HEK293T (cell line): ENCODE results near the gene TBCEL.
A peak's percentile ranks its signal among the peaks of the same experiment; 100 is the strongest.

ENCODE experiments used
- CTCF ChIA-PET: fragments of 350-600 bp; formaldehyde crosslinking; extraction: SDS; loops from one replicate; lab custom pipeline; 2021; ENCODE audit warnings: antibody characterized with exemption, inconsistent platforms; lab: Yijun Ruan, JAX
- POLR2A ChIA-PET: fragments of 350-600 bp; formaldehyde crosslinking; extraction: SDS; loops from one replicate; lab custom pipeline; 2020; ENCODE audit warnings: antibody characterized with exemption, inconsistent platforms; lab: Yijun Ruan, JAX
- DNase-seq: peaks from one replicate; pipeline ENCODE4 v3.0.0; 2012; ENCODE audit warnings: mixed read lengths; ENCODE audit errors: extremely low spot score
- ARNT ChIP-seq: fragments of 450-650 bp; IDR thresholded peaks from 2 replicates; pipeline ENCODE4 v1.6.1; 2017; ENCODE audit warnings: mild to moderate bottlenecking
- BHLHE40 ChIP-seq: fragments of 450-650 bp; IDR thresholded peaks from 2 replicates; pipeline ENCODE4 v1.6.1; 2016; ENCODE audit warnings: mild to moderate bottlenecking, moderate library complexity, borderline replicate concordance
- CTBP1 ChIP-seq: fragments of 450-650 bp; IDR thresholded peaks from 2 replicates; pipeline ENCODE4 v1.6.1; 2016; ENCODE audit warnings: borderline replicate concordance
- ELF4 ChIP-seq: fragments of 450-650 bp; IDR thresholded peaks from 2 replicates; pipeline ENCODE4 v1.6.1; 2017; ENCODE audit warnings: antibody characterized with exemption
- FOXA1 ChIP-seq: fragments of 450-650 bp; IDR thresholded peaks from 2 replicates; pipeline ENCODE4 v1.6.1; 2016; ENCODE audit warnings: mild to moderate bottlenecking
- FOXK2 ChIP-seq: fragments of 450-650 bp; IDR thresholded peaks from 2 replicates; pipeline ENCODE4 v1.6.1; 2016; ENCODE audit warnings: mild to moderate bottlenecking
- FOXM1 ChIP-seq: fragments of 450-650 bp; IDR thresholded peaks from 2 replicates; pipeline ENCODE4 v1.6.1; 2017; ENCODE audit warnings: mild to moderate bottlenecking, borderline replicate concordance
- HDGF ChIP-seq: fragments of 450-650 bp; IDR thresholded peaks from 2 replicates; pipeline ENCODE4 v1.6.1; 2017; ENCODE audit warnings: antibody characterized with exemption, borderline replicate concordance
- L3MBTL2 ChIP-seq: fragments of 450-650 bp; conservative IDR thresholded peaks from 2 replicates; pipeline ENCODE4 v1.6.1; 2016; ENCODE audit warnings: mild to moderate bottlenecking
- LEF1 ChIP-seq: fragments of 450-650 bp; IDR thresholded peaks from 2 replicates; pipeline ENCODE4 v1.6.1; 2017; ENCODE audit warnings: mild to moderate bottlenecking, borderline replicate concordance
- NFRKB ChIP-seq: fragments of 450-650 bp; IDR thresholded peaks from 2 replicates; pipeline ENCODE4 v1.6.1; 2016; ENCODE audit warnings: mild to moderate bottlenecking, moderate library complexity
- PKNOX1 ChIP-seq: fragments of 450-650 bp; IDR thresholded peaks from 2 replicates; pipeline ENCODE4 v1.6.1; 2016
- SP1 ChIP-seq: fragments of 450-650 bp; IDR thresholded peaks from 2 replicates; pipeline ENCODE4 v1.6.1; 2017
- SUZ12 ChIP-seq: fragments of 450-650 bp; IDR thresholded peaks from 2 replicates; pipeline ENCODE4 v1.6.1; 2016; ENCODE audit warnings: mild to moderate bottlenecking
- TARDBP ChIP-seq: fragments of 450-650 bp; IDR thresholded peaks from 2 replicates; pipeline ENCODE4 v1.6.1; 2016
- ZNF384 ChIP-seq: fragments of 450-650 bp; IDR thresholded peaks from 2 replicates; pipeline ENCODE4 v1.6.1; 2016

TBCEL gene

GRCh38 chr11:121104312-121104762 lies 80.4 kb downstream of the TBCEL start:
- ChIA-PET POLR2A (no interaction called here), CTCF (interaction anchor here (0.8 to 1.0 kb wide), 2 partner anchors 137 to 169 kb away, joined by 3 to 4 read pairs; no protein-coding TSS in a partner anchor)
- peak; percentile 26 for DNase-seq
- TF ChIP-seq ARNT (no peak), ELF4 (no peak), SUZ12 (no peak), TARDBP (no peak), ZNF384 (no peak), FOXA1 (no peak), FOXK2 (no peak), HDGF (no peak), CTBP1 (no peak), LEF1 (no peak), FOXM1 (no peak)

- POLR2A ChIA-PET = no interaction called here
- CTCF ChIA-PET = interaction anchor here (0.7 to 1.0 kb wide), 2 partner anchors 75 to 137 kb away, joined by 3 to 4 read pairs; no protein-coding TSS in a partner anchor
Measured at GRCh38 chr11:121105063-121105480, 81.2 kb downstream of the TBCEL start.

GRCh38 chr11:121105481-121106195 lies 81.7 kb downstream of the TBCEL start:
- TF ChIP-seq SP1 (no peak), FOXK2 (no peak), BHLHE40 (no peak), ARNT (no peak), FOXM1 (no peak), CTBP1 (no peak), PKNOX1 (no peak), NFRKB (no peak), LEF1 (no peak), FOXA1 (no peak), ZNF384 (no peak), ELF4 (no peak), L3MBTL2 (no peak), SUZ12 (no peak), HDGF (no peak), TARDBP (no peak)
- no peak for DNase-seq
- CTCF ChIA-PET = interaction anchor here (0.7 kb wide), 1 partner anchor 76 kb away, joined by 3 read pairs; no protein-coding TSS in a partner anchor
- POLR2A ChIA-PET = no interaction called here

More at GRCh38 chr11:121105063-121105480, 81.2 kb downstream of the TBCEL start:
- TF ChIP-seq SP1 = no peak
- no peak for TF ChIP-seq FOXK2
- no peak for TF ChIP-seq CTBP1
- TF ChIP-seq FOXA1 = no peak
- no peak for TF ChIP-seq NFRKB
- TF ChIP-seq ELF4 = no peak
- no peak for TF ChIP-seq SUZ12
- no peak for TF ChIP-seq FOXM1
- no peak for TF ChIP-seq ZNF384
- TF ChIP-seq BHLHE40 = no peak
- TF ChIP-seq ARNT = no peak
- no peak for TF ChIP-seq HDGF
- TF ChIP-seq PKNOX1 = no peak
- no peak for DNase-seq

GRCh38 chr11:121106812-121107211 lies 82.9 kb downstream of the TBCEL start:
- no peak for DNase-seq
- ChIA-PET POLR2A (no interaction called here), CTCF (no interaction called here)
- TF ChIP-seq HDGF (no peak), L3MBTL2 (no peak), FOXA1 (no peak), SP1 (no peak), SUZ12 (no peak), TARDBP (no peak), ZNF384 (no peak), BHLHE40 (no peak), ARNT (no peak), ELF4 (no peak), NFRKB (no peak), FOXM1 (no peak), CTBP1 (no peak), LEF1 (no peak)

- TF ChIP-seq NFRKB = no peak
- no peak for TF ChIP-seq SUZ12
Measured at GRCh38 chr11:121108413-121108812, 84.5 kb downstream of the TBCEL start.

GRCh38 chr11:121109471-121109870 lies 85.6 kb downstream of the TBCEL start:
- POLR2A ChIA-PET = no interaction called here
- TF ChIP-seq PKNOX1 (no peak), SUZ12 (no peak), ARNT (no peak), NFRKB (no peak), SP1 (no peak), ZNF384 (no peak), FOXA1 (no peak), FOXK2 (no peak), BHLHE40 (no peak), CTBP1 (no peak), FOXM1 (no peak), L3MBTL2 (no peak), ELF4 (no peak), HDGF (no peak), TARDBP (no peak), LEF1 (no peak)
- no peak for DNase-seq
- CTCF ChIA-PET = no interaction called here

More at GRCh38 chr11:121108413-121108812, 84.5 kb downstream of the TBCEL start:
- DNase-seq = no peak
- POLR2A ChIA-PET = no interaction called here
- CTCF ChIA-PET = interaction anchor here (0.6 kb wide), 1 partner anchor 968 kb away, joined by 3 read pairs; no protein-coding TSS in a partner anchor
